IPS-NIHi7 (cell line): ENCODE measurements around the gene FGGY.

ENCODE experiments used
- DNase-seq: peaks from one replicate; pipeline ENCODE4 v3.0.0; 2012; ENCODE audit warnings: mixed read lengths; ENCODE audit errors: extremely low spot score

FGGY gene

DNA sequence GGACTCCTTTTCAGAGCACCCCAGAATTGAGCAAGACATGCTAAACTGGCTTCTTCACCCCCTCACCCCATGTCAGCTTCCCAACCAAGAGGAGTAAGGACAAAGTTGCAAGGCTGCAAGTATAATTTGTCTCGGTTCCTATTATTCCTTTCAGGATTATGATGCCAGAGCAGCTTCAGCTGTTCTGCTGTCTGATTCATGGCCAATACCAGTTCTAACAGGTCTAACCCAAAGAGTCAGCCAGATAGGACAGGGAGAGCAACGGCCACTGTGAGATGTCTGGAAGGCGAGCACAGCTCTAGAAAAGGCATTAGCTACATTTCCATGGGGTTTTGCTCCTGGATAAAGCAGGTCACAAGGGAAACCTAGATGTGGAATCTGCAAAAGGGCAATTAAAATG, 464.5 kb downstream of the FGGY start:
- no peak for DNase-seq

DNA sequence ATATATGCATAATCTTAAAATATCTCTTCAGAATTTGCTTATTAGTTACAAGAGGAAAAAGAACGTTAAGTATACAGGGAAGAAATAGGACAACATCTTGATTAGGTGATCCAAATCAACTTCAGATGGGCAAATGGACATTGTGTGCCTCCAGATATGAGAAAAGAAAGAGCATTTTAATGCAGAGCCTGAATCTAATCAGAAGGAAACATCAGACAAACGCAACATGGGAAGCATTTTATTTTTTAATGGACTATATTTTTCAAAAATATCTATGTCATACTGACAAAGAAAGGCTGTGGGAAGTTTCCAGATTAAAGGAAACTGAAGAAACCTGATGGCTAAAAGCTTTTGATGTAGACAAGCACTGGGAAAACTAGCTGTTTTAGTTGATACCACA, 466.5 kb downstream of the FGGY start:
- DNase-seq: no peak

DNA sequence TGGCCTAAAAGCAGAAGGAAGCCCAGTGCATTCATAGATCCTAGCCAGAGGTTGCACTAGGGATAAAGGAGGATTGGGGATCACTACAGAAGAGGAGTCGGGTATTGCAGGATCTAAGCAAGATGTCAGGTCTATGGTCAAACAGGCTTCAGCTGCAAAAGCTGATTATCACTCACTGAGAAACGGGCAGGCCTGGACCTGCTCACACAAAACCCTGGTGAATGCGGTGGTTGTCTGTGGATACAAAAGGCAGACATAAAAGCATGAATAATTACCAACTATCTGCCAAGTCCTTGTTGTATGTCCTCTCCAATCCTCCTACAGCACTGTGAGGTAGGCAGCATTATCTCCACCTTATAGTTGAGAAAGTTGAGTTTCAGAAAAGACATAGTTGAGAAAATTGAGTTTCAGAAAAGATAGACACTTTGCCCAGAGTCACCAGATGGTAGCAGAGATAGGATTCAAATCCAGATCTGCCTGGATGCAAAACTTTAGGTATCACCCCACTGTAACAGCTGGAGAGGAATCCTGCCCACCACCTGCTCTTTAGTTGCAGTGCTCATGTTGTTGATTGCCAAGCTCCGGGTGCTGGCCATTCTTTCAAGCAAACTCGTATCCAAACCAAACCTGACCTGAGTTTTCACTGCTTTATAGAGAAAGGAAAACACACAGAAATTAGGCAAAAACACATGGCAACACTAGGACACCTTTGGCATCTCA, 468.3 kb downstream of the FGGY start:
- DNase-seq: no peak

DNA sequence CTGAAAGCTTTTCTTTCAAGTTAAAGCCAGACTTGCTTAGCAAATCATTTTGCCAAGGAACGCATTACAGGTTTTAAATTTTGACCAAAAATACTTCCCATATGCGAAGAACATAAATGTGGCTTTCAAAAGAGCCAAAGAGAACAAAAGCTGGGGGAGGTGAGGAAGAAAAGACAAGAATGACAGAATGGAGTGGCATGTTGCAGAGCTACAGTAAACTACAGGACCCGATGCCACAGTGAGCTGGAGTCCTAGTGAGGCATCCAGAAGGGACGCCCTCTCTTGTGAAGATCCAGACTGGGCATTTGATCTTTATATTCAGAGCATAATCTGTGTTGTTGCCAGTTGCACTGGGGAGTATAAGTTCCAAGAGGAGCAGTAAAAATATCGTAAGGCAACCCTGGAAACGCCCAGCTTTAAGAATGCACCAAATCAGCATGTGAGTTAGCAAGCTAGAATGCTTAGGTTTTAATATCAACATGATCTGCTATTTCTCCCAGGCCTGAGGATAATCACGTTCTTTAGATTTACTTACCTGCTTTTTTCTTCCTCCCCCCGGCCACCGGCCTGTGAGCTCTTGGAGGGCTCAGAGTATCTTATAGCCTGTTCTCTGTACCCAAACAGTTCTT, 469.4 kb downstream of the FGGY start:
- no peak for DNase-seq

DNA sequence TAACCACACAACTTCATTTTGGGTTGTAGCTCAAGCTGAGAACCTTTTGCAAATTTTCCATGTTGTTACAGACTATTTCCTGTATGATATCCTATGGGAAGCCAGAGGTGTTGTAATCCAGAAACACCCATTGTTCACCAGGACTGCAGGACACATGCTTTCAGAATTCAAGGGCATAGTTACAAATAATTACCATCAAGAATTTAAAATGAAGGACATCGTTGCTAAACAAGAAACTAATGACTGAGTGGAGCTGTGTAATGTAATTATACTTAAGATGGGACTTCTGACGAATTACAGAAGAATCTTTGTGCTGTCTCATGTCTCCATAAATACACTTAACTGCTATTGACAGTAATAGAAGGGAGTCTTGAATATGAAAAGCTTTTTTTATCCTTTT, 470.2 kb downstream of the FGGY start:
- no peak for DNase-seq

DNA sequence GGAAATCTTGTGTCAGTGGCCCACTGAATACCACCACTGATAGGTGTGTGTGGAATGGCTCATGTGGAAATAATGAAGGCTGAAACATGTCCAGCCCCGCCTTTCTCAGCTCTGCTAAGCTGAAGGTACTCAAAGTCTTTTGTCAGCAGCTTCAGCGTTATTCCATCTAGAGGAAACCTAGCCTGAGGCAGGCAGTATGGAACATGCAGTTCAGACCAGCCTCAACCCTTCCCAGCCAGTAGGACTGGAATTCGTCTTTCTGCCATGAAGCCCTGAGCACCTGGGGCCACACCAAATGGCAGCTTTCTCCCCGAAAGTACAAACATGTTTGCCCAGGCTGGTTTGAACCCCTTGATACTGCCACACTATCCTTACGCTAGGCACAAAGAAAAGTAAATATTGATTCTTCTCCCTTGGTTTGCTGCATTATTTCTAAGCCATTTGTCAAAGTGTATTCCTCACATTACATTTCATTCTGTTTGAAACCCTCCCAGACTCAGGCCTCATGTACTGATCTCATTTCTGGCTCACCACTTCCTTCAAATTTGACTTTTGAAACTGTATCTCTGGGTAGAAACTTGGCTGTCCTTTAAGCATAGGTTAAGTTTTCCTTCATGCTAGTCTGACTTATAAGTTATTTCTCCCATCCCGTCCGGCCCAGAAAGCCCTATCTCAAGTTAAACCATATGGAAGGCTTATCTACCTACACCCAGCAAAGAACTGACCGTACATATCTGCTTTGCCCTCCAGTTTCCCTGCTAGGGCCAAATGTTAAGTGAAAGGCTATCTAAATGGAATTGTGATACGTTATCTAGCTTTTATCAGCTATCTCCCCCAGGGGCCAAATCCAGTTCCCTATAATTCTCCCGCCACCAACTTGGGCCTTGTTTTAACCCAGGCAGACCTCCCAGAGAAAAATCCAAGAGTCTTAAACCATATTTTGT, 472.2 kb downstream of the FGGY start:
- no peak for DNase-seq

DNA sequence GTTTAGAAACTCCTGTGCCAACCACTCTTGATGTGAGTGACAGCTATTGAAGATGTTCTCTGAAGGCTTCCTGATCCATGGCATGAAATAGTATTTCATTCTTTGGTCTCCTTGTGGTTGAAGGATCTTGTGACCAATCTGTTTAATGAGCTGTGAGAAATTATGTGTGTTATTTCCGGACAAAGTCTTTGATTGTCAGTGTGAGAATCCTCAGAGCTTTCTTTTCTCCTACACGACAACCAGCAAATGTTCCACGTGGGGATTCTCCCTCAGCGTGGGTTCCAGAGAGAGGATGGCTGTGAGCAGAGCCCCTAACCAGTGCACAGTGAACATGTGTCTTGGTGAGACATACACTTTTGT, 472.8 kb downstream of the FGGY start:
- no peak for DNase-seq

DNA sequence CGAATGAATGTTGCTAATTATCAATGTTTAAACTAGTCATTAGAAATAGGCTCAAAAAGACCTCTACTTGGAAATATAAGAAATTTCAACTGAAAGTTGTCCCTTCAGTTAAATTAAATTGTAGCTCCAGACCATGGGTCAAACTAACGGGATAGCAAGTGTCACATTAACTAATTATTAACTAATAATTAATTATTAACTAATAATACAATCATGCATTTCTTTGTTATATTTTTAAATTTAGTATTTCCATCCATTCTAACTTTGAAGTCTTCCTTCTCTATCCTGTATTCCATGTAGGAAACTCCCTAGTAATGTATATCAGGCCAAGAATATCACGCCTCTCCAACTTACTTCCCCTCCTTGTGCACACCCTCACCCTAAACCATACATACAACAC, 474.5 kb downstream of the FGGY start:
- no peak for DNase-seq

DNA sequence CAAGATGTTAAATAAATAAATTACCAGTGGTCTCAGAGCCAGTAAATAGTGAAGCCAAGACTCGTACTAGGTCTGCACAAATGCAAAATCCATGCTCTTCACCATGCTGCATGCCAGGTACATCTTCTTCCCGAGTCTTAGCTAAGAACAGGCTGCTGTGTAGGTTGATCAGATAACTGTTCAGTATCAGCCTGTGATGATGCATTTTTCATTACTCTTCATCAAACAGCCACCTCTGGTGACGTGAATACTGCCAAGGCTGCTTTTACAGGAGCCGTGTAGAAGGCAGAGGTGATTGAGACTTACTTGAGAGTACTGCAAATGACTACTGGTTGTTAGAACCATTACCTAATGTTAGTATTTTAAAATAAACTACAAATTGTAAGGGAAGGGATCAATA, 478.6 kb downstream of the FGGY start:
- DNase-seq: no peak

DNA sequence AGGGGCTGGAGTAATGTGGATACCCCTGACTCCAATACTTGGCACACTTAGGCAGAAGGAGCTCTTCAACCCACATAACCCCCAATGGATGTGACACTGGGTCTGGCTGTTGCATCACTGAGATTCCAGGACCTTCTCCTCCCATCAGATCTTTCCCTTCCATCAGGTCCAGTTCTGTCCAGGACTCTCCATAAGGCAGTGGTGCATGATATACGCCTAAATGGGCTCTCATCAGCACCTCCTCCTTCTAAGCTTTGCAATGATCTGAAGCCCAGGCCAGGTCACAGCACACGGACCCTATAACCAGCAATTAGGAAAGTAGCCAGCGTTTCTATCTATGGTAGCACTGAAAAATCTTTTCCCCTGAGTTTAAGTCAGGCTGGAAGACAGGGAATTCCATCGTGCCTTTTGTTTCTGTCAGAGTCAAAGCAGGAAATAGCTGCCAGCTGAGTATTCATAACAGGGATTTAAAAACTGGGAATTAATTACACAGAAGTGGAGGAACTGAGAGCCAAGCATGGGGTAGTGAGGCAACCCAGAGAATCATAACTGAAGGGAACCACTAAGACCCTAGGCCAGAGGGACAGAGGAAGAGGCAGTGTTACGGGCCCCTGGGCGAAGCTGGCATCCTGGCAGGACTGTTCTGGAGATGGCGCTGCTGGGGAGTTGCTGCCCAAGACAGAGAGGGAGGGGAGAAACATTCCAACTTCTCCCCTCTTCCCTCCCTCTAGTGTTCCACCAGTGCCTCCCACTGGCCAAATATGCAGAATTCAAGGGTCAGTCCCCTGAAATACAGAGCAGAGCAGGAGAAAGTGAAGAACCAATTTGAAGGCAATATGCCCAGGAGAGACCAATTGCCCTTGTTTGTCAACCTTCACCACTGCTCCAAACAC, 480.3 kb downstream of the FGGY start:
- DNase-seq: peak; percentile 18

DNA sequence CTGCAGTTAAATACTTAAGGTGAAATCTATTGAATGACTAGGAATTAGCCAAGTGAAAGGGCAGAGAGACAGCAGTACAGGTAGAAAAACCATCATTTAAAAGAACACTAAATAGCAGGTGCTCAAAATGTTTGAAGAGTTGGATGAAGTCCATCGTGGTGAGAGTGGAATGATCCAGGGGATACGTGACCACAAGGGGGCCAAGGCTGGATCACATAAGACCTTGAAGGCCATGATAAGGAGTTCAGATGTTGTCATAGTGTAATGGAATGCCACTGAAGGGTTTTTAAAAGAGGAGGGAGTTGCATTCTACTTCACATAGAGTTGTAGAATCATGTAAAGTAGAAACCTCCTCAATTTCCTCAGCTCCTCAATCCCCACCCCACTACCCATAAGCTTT, 483.1 kb downstream of the FGGY start:
- DNase-seq: peak; percentile 27

DNA sequence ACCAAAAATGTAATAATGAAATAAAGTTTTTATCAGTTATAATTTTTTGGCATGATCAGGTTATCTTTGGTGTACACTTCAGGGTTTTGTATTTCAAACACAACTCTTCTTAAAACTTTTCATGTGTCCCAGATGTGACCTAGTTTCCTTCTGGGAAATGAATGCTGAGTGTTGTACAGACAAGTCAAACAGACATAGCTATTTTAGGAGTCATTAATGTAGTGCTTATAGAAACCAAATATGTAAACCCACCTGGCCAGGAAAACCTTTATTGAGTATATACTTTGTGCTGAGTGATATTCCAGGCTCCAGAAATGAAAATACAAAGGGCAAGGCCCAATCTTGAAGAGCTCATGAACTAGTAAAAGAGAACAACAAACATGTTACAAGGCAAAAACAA, 491.9 kb downstream of the FGGY start:
- no peak for DNase-seq

DNA sequence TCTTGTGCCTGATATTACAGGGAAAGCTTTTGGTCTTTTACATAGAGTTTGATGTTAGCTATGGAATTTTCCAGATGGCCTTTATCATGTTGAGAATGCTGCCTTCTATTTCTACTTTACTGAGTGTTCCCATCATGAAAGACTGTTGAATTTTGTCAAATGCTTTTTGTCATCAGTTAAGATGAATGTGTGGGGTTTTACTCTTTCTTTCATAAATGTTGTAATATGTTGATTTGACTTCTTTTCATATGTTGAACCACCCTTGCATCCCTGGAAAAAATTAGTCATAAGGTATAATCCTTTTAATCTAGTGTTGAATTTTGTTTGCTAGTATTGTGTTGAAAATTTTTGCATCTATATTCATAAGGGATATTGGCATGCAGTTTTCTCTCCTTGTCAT, 501.7 kb downstream of the FGGY start:
- no peak for DNase-seq

DNA sequence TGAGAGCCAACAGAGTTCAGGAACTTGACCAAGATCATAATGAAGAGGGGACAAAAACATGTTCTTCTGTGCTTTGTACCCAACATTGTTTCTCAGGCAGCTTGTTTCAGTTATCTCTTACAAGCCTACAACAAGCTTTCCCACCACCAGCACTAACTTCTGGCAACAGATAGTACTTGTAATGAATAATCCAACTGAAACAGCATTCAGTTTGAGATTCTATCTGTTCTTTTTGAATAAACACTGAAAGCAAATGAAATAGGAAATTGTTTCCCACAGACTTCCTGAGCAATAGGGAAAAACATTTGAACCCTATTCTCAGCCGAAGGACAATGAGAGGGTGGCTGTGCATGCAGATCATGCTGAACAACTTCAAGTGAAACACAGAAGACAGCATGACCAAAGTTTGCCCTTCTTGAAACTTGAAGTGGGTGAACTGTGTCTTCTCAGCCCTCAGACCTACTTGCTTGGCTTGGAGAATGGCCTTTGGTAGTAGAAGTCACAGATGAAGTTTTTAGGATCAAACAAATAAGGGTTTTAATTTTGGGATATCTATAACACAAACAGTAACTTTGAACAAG, 506.7 kb downstream of the FGGY start:
- no peak for DNase-seq

DNA sequence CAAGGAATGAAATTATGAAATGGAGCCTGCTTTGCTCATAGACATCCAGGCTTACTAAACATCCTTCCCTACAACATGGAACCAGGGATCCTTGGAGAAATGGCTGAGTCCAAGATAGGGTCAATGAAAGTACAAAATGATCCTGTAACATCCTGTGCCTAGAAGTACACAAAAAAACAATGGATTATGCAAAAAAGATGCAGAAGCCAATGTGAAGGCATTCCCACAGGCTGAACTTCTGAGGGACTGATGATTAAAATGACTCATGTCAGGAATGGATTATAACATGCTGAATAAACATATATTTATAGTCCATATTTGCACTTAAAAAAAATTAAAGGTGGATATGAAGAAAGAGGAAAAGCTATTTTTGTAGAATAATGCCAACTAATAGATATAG, 507.4 kb downstream of the FGGY start:
- DNase-seq: no peak

DNA sequence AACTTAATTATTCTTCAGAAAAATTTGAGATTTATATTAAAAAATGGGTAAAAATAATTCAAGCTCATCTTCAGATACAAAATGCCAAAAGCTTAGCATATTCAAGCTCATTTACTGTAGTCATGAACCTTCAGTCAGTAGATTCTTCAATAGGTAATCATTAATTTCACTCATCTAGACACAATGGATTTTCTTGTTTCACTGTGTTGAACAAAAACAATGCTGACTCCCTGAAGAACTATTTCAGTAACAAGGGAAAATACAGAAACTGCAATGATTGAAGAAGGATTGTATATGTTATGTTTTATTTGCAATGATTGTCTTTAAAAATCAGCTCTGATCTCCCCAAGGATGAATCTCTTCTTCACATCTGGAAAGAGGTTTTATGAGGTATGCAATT, 508.7 kb downstream of the FGGY start:
- no peak for DNase-seq
